Astrocyte of the spinal cord (primary cell): ENCODE data around the gene LCN6.
A peak's percentile ranks its signal among the peaks of the same experiment; 100 is the strongest.

Experiments
- DNase-seq: peaks from one replicate; pipeline ENCODE4 v3.0.0; 2011; ENCODE audit warnings: low read depth, low spot score
- H3K4me3 ChIP-seq: 2 replicates; pipeline ENCODE4 v1.5.1; 2011; ENCODE audit warnings: low read depth, mild to moderate bottlenecking, low read length, moderate library complexity
- in situ Hi-C: cut with HindIII; loops from 2 replicates; pipeline ENCODE4 v1.10.0; 2017; ENCODE audit warnings: low sequenced_read_pairs
- TF ChIP-seq, protein P1 (sequence below): IDR thresholded peaks from 2 replicates; pipeline ENCODE4 v1.5.1; 2012; ENCODE audit warnings: low read depth, mild to moderate bottlenecking, low read length, inconsistent platforms

Gene LCN6

DNA sequence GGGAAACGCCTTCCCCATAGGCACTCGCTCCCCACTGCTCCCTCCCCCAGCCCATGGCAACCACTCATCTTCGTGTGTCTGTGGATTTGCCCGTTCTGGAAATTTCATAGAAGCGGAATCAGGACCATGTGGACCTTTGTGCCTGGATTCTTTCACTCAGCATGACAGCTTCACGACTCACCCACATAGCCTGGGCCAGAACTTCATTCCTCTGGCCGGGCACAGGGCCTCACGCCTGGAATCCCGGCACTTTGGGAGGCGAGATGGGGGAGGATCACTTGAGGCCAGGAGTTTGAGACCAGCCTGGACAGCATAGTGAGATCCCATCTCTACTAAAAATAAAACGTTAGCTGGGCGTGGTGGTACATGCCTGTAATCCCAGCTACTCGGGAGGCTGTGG is 48.0 kb downstream of the LCN6 start:
- TF ChIP-seq, protein P1, sequence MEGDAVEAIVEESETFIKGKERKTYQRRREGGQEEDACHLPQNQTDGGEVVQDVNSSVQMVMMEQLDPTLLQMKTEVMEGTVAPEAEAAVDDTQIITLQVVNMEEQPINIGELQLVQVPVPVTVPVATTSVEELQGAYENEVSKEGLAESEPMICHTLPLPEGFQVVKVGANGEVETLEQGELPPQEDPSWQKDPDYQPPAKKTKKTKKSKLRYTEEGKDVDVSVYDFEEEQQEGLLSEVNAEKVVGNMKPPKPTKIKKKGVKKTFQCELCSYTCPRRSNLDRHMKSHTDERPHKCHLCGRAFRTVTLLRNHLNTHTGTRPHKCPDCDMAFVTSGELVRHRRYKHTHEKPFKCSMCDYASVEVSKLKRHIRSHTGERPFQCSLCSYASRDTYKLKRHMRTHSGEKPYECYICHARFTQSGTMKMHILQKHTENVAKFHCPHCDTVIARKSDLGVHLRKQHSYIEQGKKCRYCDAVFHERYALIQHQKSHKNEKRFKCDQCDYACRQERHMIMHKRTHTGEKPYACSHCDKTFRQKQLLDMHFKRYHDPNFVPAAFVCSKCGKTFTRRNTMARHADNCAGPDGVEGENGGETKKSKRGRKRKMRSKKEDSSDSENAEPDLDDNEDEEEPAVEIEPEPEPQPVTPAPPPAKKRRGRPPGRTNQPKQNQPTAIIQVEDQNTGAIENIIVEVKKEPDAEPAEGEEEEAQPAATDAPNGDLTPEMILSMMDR, result no peak
- in situ Hi-C loops, result no loop called here
- H3K4me3 ChIP-seq, result no peak overlapping the region
- peak; percentile 28 for DNase-seq

DNA sequence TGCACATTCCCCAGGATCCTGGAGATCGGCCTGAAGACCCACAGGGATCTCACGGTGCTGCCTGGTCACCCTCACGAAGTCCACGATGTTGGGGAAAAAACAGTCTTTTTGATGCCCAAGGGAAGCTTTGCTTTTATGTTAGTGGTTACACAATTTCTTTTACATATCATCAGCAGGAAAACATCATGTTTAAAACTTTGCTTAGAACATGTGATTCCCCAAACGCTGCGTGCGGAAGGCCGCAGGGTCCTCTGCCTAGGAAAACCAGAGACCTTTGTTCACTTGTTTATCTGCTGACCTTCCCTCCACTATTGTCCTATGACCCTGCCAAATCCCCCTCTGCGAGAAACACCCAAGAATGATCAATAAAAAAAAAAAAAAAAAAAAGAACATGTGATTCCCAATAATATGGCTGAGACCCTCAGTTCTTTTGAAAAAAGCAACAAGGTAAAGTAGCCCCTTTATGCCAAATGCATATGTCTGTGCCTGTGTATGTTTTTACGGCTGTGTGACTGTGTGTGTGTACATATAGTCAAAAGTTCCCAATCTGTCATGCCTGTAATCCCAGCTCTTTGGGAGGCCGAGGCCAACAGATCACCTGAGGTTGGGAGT is 49.6 kb downstream of the LCN6 start:
- no peak for DNase-seq
- TF ChIP-seq, protein P1, result no peak
- in situ Hi-C loops, result no loop called here
- no peak overlapping the region for H3K4me3 ChIP-seq

DNA sequence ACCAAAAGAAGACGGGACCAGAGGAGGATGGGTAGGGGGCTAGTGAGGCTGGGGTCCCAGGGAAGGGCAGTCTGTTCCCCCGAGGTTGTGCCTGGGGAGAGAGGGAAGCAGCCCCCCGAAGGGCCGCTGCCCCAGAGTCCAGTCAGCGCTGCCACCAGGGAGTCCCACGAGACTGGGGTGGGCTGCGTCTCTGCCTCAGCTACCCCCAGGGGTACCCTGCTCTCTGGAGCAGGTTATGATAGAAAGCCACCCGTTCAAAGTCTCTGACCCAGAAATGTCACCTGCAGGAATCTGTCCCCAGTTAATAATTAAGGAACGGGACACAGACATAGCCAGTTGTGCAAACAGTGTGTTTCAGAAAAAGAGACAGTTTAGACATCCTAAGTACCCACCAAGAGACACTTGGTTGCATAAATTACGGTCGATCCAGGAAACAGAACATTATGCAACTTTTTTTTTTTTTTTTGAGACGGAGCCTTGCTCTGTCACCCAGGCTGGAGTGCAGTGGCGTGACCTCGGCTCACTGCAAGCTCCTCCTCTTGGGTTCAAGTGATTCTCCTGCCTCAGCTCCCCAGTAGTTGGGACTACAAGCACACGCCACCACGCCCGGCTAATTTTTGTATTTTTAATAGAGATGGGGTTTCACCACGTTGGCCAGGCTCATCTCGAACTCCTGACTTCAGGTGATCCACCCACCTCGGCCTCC is 50.4 kb downstream of the LCN6 start:
- H3K4me3 ChIP-seq, result no peak overlapping the region
- no peak for DNase-seq
- in situ Hi-C loops, result no loop called here
- TF ChIP-seq, protein P1, result no peak

DNA sequence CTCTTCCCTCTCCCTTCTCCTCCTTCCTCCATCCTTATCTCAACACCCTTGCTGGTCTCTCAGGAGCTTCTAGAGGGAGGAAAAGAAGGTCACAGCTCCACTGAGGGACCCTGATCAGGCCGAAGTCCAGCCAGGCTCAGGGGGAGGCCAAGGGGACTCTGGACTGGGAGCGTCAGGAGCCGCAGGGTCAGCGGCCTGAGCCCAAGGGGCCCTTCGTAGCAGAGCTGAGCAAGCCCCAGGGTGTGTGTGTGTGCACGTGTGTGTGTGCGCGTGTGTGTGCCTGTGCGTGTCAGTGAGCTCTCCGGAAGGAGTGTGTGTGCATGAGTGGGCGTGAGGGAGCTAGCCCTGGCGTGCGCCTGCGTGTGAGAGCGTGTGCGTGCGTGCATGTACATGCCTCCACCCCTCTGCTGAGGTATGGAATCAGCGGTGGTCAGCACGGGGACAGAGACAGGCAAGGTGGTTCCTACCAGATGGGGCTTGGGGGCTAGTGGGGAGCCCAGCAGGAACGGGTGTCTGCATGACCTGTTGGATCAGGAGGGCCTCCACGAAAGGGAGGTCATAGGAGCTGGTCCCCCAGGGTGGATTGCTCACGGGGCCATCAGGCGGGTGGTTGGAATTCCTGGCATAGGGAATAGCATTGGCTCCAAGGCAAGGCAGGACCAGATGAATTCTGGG is 51.0 kb downstream of the LCN6 start:
- in situ Hi-C loops, result no loop called here
- H3K4me3 ChIP-seq, result no peak overlapping the region
- no peak for DNase-seq
- TF ChIP-seq, protein P1, result no peak

DNA sequence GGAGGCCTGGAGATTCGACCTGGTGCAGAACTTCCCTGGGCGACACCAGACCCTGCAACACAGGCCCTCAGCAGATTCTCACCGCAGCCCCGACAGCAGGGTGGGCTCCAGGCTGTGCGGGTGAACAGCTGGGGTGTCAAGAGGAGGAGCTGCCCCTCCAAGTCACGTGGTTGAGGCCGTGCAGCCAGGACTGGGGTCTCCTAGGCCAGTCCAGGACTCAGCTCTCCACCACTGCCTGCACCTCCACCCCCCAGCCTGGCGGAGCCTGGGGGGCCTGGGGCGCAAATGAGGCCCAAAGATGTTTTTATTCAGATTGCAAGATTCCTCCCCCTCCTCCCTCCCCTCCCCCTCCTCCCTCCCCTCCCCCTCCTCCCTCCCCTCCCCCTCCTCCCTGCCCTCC is 51.8 kb downstream of the LCN6 start:
- TF ChIP-seq, protein P1, result no peak
- H3K4me3 ChIP-seq, result no peak overlapping the region
- DNase-seq, result no peak
- in situ Hi-C loops, result no loop called here

DNA sequence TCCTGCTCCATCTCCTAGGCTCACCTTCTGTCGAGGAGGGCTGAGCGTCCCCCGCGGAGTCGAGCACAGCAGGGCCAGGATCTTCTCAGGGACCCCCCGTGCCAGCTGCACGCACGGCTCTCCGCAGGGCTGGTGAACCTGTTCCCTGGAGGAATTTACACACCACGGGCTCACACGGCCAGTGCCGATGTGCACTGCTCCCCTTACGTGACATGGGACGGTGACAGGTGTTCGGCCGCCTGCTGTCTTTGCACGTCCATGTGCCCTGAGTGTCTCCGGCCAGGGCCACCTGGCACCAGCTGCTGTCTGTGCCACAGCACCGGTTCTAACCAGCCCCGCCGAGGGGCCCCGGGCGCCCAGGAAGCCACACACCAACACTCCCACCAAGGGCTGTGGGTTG is 52.4 kb downstream of the LCN6 start:
- in situ Hi-C loops, result no loop called here

More for the DNA sequence above, 52.4 kb downstream of the LCN6 start:
- DNase-seq, result no peak
- TF ChIP-seq, protein P1, result no peak
- H3K4me3 ChIP-seq, result no peak overlapping the region
